ENCODE measurements around the gene ZNF580.

DNA sequence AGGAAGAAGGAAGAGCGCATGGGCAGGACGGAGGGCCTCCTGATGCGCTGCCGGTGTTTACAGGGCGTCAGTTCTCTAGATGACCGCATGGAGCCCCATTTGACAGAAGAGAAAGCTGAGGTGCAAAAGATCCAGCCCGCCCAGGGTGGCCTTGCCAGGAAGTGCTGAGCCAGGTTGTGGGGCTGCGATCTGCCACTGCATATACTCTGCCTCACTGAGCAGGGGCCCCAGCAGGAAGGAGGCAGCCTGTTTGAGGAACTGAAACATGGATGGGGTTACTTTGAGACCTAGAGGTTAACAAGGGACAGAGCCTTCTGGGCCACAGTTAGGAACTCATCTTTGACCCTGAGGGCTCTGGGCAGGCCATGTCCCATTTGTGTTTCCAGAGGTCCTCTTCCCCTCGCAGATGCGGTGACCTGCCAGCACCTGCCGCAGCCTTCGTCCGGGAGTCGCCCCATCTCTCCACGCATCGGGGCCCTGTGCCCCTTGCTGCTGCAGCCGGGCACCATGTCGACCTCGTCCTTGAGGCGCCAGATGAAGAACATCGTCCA is 37.4 kb downstream of the ZNF580 start:
- TF ChIP-seq POLR2AphosphoS5 (IDR thresholded peaks at IDR 0.05; ENCODE audit: low read depth, low read length) = no peak
- TF ChIP-seq RXRA (IDR thresholded peaks at IDR 0.05; ENCODE audit: insufficient read depth, low read depth, low read length) = no peak
- TF ChIP-seq JUN (IDR thresholded peaks at IDR 0.05; ENCODE audit: low read depth, low read length) = no peak
- no peak for TF ChIP-seq BACH1 (IDR thresholded peaks at IDR 0.05; ENCODE audit: low read length)
- TF ChIP-seq SP2 (IDR thresholded peaks at IDR 0.05; ENCODE audit: low read length) = no peak
- TF ChIP-seq CTCF (IDR thresholded peaks at IDR 0.05; ENCODE audit: control extremely low read depth in 1 of 3, insufficient read depth in 1 of 3, low read depth in 1 of 3, low read length in 3 of 3) = no peak
- no peak for TF ChIP-seq RBBP5 (IDR thresholded peaks at IDR 0.05; ENCODE audit: borderline replicate concordance, low read depth, low read length)
- TF ChIP-seq NANOG (IDR thresholded peaks at IDR 0.05; ENCODE audit: insufficient read depth, low read depth, low read length, poor library complexity, severe bottlenecking) = no peak
- TF ChIP-seq, protein P1, sequence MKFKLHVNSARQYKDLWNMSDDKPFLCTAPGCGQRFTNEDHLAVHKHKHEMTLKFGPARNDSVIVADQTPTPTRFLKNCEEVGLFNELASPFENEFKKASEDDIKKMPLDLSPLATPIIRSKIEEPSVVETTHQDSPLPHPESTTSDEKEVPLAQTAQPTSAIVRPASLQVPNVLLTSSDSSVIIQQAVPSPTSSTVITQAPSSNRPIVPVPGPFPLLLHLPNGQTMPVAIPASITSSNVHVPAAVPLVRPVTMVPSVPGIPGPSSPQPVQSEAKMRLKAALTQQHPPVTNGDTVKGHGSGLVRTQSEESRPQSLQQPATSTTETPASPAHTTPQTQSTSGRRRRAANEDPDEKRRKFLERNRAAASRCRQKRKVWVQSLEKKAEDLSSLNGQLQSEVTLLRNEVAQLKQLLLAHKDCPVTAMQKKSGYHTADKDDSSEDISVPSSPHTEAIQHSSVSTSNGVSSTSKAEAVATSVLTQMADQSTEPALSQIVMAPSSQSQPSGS (IDR thresholded peaks at IDR 0.05; ENCODE audit: low read length) = no peak

Measured in H1 (cell line).